Tibial nerve (tissue), 3 donors: ENCODE results near the gene UGT1A6.

Experiments
- EP300 ChIP-seq, 2 donors: sonication (generic); formaldehyde crosslinking; IDR thresholded peaks; one replicate each; pipeline ENCODE4 v1.6.1; 2017; ENCODE audit warnings: antibody characterized with exemption in 2 of 2, mild to moderate bottlenecking in 1 of 2
- POLR2A ChIP-seq, 2 donors: fragments of 450-650 bp; IDR thresholded peaks; one replicate each; pipeline ENCODE4 v1.6.1; 2017; ENCODE audit warnings: antibody characterized with exemption in 2 of 2, mild to moderate bottlenecking in 2 of 2, moderate library complexity in 2 of 2

- no peak for TF ChIP-seq POLR2A (IDR thresholded peaks at IDR 0.05)
- TF ChIP-seq EP300 (IDR thresholded peaks at IDR 0.05) = no peak
Observed at GRCh38 chr2:233707940-233708644, 15.4 kb downstream of the UGT1A6 start.
